GM10248 (cell line): ENCODE measurements around the gene HLA-DRB1.
A peak's percentile ranks its signal among the peaks of the same experiment; 100 is the strongest.

Experiments
- CTCF ChIA-PET: fragments of 300-600 bp; sonication (Branson Sonifier 250); formaldehyde crosslinking; extraction: SDS; loops from one replicate; lab custom pipeline; 2021; ENCODE audit warnings: antibody characterized with exemption; lab: Yijun Ruan, JAX
- POLR2A ChIA-PET: fragments of 350-650 bp; sonication (Branson Sonifier 250); formaldehyde crosslinking; extraction: SDS; loops from one replicate; lab custom pipeline; 2020; ENCODE audit warnings: antibody characterized with exemption; lab: Yijun Ruan, JAX
- DNase-seq: peaks from one replicate; pipeline ENCODE4 v3.0.0; 2012; ENCODE audit errors: extremely low spot score
- TF ChIP-seq, protein P1 (sequence below): IDR thresholded peaks from 2 replicates; pipeline ENCODE4 v1.5.1; 2012; ENCODE audit warnings: mild to moderate bottlenecking, low read depth; ENCODE audit errors: extremely low read depth, missing control alignments, control extremely low read depth

HLA-DRB1 gene

DNA sequence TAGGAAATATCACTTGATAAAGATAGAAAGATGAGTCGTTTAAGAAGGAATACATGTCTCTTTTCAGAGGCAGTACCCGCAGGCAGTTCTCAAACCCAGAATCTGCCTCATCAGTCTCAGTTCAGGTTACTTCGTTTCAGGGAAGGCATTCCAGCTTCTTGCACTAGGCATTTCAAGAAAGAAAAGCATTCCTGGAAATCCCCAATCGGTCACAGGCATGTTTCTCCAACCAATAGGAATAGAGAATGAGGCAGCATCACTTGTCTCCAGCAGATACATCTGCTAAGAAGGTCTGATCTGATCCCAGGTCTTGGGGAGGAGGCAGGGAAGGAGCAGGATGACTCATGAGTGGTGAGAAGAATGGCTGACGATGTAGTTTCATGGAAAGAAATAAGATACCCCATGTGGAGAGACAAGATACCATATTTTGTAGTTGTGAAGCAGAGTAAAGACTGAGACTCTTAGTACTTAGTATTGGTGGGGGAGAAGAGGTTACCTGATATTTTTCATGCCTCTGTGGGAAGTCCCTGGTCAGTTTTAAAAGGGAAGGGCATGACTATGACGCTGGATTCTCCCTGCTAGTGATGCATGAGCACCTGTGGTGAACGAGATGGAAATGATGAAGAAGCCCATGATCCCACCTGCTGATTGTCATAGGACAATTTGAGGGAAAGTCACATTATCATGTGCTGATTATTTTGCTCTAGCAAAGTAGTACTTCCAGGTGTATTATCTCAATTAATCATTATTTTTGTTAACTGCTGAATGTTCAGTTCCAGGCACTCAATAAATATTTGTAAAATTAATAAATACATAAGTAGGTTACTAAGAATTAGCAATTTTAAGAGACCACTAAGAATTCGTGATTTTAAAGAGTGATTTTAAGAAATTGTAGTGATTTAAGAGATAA lies 20.3 kb upstream of the HLA-DRB1 start:
- ChIA-PET POLR2A (interaction anchor here (0.5 to 1.1 kb wide), 6 partner anchors 15 to 362 kb away, joined by 3 to 6 read pairs (median 4); no protein-coding TSS in a partner anchor), CTCF (interaction anchor here (0.7 to 2.4 kb wide), 2 partner anchors 13 to 76 kb away, joined by 3 to 16 read pairs; no protein-coding TSS in a partner anchor)
- TF ChIP-seq, protein P1, sequence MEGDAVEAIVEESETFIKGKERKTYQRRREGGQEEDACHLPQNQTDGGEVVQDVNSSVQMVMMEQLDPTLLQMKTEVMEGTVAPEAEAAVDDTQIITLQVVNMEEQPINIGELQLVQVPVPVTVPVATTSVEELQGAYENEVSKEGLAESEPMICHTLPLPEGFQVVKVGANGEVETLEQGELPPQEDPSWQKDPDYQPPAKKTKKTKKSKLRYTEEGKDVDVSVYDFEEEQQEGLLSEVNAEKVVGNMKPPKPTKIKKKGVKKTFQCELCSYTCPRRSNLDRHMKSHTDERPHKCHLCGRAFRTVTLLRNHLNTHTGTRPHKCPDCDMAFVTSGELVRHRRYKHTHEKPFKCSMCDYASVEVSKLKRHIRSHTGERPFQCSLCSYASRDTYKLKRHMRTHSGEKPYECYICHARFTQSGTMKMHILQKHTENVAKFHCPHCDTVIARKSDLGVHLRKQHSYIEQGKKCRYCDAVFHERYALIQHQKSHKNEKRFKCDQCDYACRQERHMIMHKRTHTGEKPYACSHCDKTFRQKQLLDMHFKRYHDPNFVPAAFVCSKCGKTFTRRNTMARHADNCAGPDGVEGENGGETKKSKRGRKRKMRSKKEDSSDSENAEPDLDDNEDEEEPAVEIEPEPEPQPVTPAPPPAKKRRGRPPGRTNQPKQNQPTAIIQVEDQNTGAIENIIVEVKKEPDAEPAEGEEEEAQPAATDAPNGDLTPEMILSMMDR, result no peak
- DNase-seq, result peak; percentile 62

DNA sequence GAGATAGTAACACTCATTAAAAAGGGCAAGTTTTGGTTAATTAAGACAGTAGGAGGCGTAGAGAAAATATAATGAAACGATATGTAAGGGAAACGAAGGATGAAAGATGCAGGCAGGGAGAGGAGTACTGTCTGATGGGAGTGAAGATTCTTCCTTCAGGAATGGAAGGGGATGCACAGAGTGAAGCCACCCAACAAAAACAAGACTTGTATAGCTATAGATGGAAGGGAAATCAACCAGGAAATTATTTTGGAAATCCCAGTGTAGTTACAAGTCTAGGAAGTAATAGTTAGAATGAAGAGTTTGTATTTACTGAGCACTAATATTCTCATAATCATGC lies 19.7 kb upstream of the HLA-DRB1 start:
- ChIA-PET POLR2A (interaction anchor here (0.5 to 1.1 kb wide), 6 partner anchors 16 to 362 kb away, joined by 3 to 6 read pairs (median 4); no protein-coding TSS in a partner anchor), CTCF (interaction anchor here (0.7 to 2.4 kb wide), 2 partner anchors 13 to 77 kb away, joined by 3 to 16 read pairs; no protein-coding TSS in a partner anchor)
- DNase-seq, result no peak
- TF ChIP-seq, protein P1, result no peak

DNA sequence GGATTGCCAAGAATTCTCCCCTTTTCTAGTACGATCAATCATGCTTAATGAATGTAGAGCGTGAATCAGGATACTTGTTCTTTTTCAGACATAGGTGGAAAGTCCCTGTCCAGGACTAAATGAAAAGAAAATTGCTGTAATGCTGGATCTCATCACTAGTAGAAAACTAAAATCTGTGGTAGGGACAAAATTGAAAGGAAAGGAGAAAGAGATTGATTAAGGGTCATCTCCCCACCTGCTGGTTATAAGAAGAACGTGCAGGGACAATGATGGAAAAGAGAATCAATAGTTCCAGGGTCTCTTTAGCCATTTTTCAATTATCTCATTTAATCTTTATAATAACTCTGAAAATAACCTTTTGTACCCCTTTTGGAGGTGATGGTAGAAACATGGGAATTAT lies 18.7 kb upstream of the HLA-DRB1 start:
- DNase-seq, result no peak
- CTCF ChIA-PET, result no interaction called here
- TF ChIP-seq, protein P1, result no peak
- POLR2A ChIA-PET, result no interaction called here

DNA sequence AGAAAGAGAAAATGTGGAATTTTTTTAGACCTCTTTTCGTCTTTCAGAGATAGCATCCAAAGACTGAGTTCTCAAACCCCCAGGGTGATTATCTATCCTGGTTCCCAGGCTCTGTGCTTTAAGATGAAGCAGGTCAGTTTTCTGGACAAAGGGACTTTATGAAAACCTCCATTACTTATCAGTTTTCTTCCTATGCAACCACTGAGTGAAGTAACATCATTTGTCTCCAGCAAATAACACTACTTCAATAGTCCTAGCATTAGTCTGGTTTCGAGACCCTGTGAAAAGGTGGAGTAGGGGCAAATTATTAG lies 18.3 kb upstream of the HLA-DRB1 start:
- no peak for DNase-seq
- CTCF ChIA-PET, result no interaction called here
- TF ChIP-seq, protein P1, result no peak
- POLR2A ChIA-PET, result no interaction called here

DNA sequence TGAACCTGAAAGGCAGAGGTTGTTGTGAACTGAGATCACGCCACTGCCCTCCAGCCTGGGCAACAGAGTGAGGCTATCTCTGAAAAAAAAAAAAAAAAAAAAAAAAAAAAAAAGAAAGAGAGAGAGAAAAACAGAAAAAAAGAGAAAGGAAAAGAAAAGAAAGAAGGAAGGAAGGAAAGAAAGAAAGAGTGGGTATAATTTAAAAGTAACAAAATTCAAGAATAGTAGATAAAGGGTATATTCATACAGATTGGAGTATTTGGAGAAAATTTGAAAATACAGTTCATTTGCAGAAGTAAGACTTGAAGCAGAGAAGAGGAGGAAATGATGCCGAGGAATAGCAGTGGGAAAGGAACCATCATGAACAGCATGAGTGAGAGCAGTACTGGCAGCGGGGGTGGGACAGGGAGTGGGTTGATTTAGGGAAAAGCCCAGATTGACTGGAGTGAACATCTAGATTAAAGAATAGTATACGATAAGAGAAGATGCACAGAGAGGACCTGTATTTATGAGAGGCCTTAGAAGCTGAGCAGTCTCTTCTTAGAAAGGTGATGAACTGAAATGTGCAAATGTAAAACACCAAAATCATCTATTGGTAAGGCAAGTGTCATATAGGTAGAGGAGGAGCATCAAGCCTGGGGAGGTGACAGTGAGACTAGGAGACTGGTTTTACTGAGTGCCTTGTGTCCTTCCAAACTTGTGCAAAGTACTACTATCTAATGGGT lies 17.8 kb upstream of the HLA-DRB1 start:
- DNase-seq, result no peak
- POLR2A ChIA-PET, result interaction anchor here (0.6 kb wide), 1 partner anchor 130 kb away, joined by 4 read pairs; no protein-coding TSS in a partner anchor
- CTCF ChIA-PET, result interaction anchor here (1.1 to 1.7 kb wide), 2 partner anchors 16 kb away, joined by 3 to 5 read pairs; no protein-coding TSS in a partner anchor
- TF ChIP-seq, protein P1, result no peak

DNA sequence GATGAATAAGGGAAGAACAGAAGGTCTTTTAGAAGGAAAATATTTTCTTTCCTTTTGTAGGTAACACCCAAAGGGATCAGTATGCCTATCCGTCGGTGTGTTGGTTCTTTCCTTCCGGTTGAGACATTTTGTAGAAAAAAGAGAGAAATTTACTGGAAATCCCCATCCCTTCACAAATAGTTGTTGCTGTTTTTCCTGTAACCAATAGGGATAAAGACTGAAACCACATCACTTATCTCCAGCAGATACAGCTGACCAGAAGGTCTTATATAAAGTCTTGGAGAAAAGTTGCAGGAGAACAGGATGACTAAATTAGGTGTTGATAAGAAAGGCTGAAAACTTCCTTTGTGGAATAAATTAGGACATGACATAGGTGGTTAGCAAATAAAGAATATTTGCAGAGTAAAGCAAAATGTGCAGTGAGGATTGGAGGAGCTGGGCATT lies 14.8 kb upstream of the HLA-DRB1 start:
- TF ChIP-seq, protein P1, result no peak
- ChIA-PET POLR2A (no interaction called here), CTCF (no interaction called here)
- peak; percentile 28 for DNase-seq
